Measurements from ENCODE around the gene KPNB1. TPM values are rescaled to one million over a fixed set of nuclear protein-coding genes. Genes with fewer than 3 reads are reported as not detected.

The KPNB1 gene
- total RNA-seq, 1 donor from 2014 or later: 642 TPM

- no peak for TF ChIP-seq CTCF (conservative IDR thresholded peaks at IDR 0.05)
- Mint-ChIP-seq H3K27me3 (ENCODE audit: low read depth) (peaks cover 4% of the 10 kb centered on the region), H3K36me3 (ENCODE audit: low read depth) (peaks cover 27% of the 10 kb centered on the region), H3K4me1 (peaks cover 60% of the 10 kb centered on the region), H3K9me3 (no peaks in the 10 kb centered on the region), H3K4me3 (peak overlapping the region; percentile 79), H3K27ac (ENCODE audit: unreplicated experiment) (peak overlapping the region; percentile 28)
- no peak for DNase-seq (ENCODE audit: low read depth, low spot score)
Observed at GRCh38 chr17:47653442-47653841, 3.7 kb downstream of the KPNB1 start.

- Mint-ChIP-seq H3K9me3 (no peaks in the 10 kb centered on the region), H3K36me3 (ENCODE audit: low read depth) (peaks cover 29% of the 10 kb centered on the region), H3K27ac (ENCODE audit: unreplicated experiment) (peak overlapping the region; percentile 72), H3K27me3 (ENCODE audit: low read depth) (no peaks in the 10 kb centered on the region), H3K4me1 (peaks cover 48% of the 10 kb centered on the region), H3K4me3 (peak overlapping the region; percentile 81)
- no peak for TF ChIP-seq CTCF (conservative IDR thresholded peaks at IDR 0.05)
- DNase-seq (ENCODE audit: low read depth, low spot score): no peak
Observed at GRCh38 chr17:47654991-47655390, 5.3 kb downstream of the KPNB1 start.

- Mint-ChIP-seq H3K27ac (ENCODE audit: unreplicated experiment) (no peak overlapping the region), H3K9me3 (no peaks in the 10 kb centered on the region), H3K4me1 (peaks cover 14% of the 10 kb centered on the region), H3K4me3 (no peak overlapping the region), H3K27me3 (ENCODE audit: low read depth) (no peaks in the 10 kb centered on the region), H3K36me3 (ENCODE audit: low read depth) (peaks cover 24% of the 10 kb centered on the region)
- DNase-seq (ENCODE audit: low read depth, low spot score): no peak
- no peak for TF ChIP-seq CTCF (conservative IDR thresholded peaks at IDR 0.05)
Observed at GRCh38 chr17:47660064-47660492, 10.4 kb downstream of the KPNB1 start.

- peak; percentile 66 for DNase-seq (ENCODE audit: low read depth, low spot score)
- H3K4me1 Mint-ChIP-seq: peaks cover 6% of the 10 kb centered on the region
- no peak overlapping the region for H3K27ac Mint-ChIP-seq (ENCODE audit: unreplicated experiment)
- peaks cover 11% of the 10 kb centered on the region for H3K36me3 Mint-ChIP-seq (ENCODE audit: low read depth)
- peak; percentile 82 for TF ChIP-seq CTCF (conservative IDR thresholded peaks at IDR 0.05)
- H3K9me3 Mint-ChIP-seq: no peaks in the 10 kb centered on the region
- no peaks in the 10 kb centered on the region for H3K27me3 Mint-ChIP-seq (ENCODE audit: low read depth)
- H3K4me3 Mint-ChIP-seq: no peak overlapping the region
Observed at GRCh38 chr17:47663912-47664623, 14.3 kb downstream of the KPNB1 start.

GRCh38 chr17:47664624-47664941 lies 14.9 kb downstream of the KPNB1 start:
- H3K27ac Mint-ChIP-seq (ENCODE audit: unreplicated experiment): no peak overlapping the region

More at GRCh38 chr17:47664624-47664941, 14.9 kb downstream of the KPNB1 start:
- Mint-ChIP-seq H3K4me3 (no peak overlapping the region), H3K9me3 (no peaks in the 10 kb centered on the region), H3K4me1 (peaks cover 6% of the 10 kb centered on the region), H3K36me3 (ENCODE audit: low read depth) (peaks cover 11% of the 10 kb centered on the region), H3K27me3 (ENCODE audit: low read depth) (no peaks in the 10 kb centered on the region)
- no peak for DNase-seq (ENCODE audit: low read depth, low spot score)
- peak; percentile 42 for TF ChIP-seq CTCF (conservative IDR thresholded peaks at IDR 0.05)
